HepG2 (cell line): Measurements from ENCODE around the gene PLAGL2. TPM values are rescaled to one million over a fixed set of nuclear protein-coding genes. Genes with fewer than 3 reads are reported as not detected.

Experiments used
- ATAC-seq: fragments of 200-7000 bp; cut with Tn5 transposase; 3 replicates; pipeline ENCODE4 v1.9.1; 2020; ENCODE audit warnings: mild to moderate bottlenecking, moderate library complexity
- BruUV-seq: library from RNA; stranded (reverse); fragments of 400-500 nt; replicated peaks from 2 replicates; lab custom pipeline; 2021; lab: Mats Ljungman, UMichigan
- CTCF ChIA-PET: fragments of 300-600 bp; formaldehyde crosslinking; extraction: SDS; loops from one replicate; lab custom pipeline; 2021; ENCODE audit warnings: low total read pairs, inconsistent platforms, low intra/inter-chr PET ratio; lab: Yijun Ruan, JAX
- POLR2A ChIA-PET: fragments of 350-600 bp; sonication (Branson Sonifier 250); formaldehyde crosslinking; loops from one replicate; lab custom pipeline; 2020; ENCODE audit warnings: antibody characterized with exemption, inconsistent platforms; lab: Yijun Ruan, JAX
- DNase-seq: peaks from one replicate; pipeline ENCODE4 v3.0.0-alpha.2; 2015; ENCODE audit warnings: low spot score
- FAIRE-seq: peaks from 3 replicates; lab custom pipeline; 2011; peaks lifted over from hg19 to GRCh38; lab: Jason Lieb, UNC
- H2AFZ ChIP-seq: one replicate; pipeline ENCODE4 v1.6.1; 2011; ENCODE audit warnings: low read length, inconsistent platforms
- H3K27ac ChIP-seq: fragments of 300-600 bp; 3 replicates; pipeline ENCODE4 v1.8.0; 2011; ENCODE audit warnings: mixed run types, mild to moderate bottlenecking, mixed read lengths, low read length, inconsistent platforms; ENCODE audit not compliant: insufficient read depth; ENCODE audit errors: extremely low read length
- H3K27me3 ChIP-seq, 2 experiments: fragments of 200-600 bp in 1 of 2; 2 replicates in 1 of 2; 3 replicates in 1 of 2; pipeline versions ENCODE4 v1.6.0 to v1.8.0; 2011; ENCODE audit warnings: low read length in 2 of 2, mild to moderate bottlenecking in 2 of 2, moderate library complexity in 2 of 2, inconsistent platforms in 1 of 2; ENCODE audit not compliant: insufficient read depth in 2 of 2, control insufficient read depth in 1 of 2
- H3K36me3 ChIP-seq, 2 experiments: fragments of 200-600 bp in 1 of 2; replicated peaks in 1 of 2; 2 replicates in 1 of 2; 3 replicates in 1 of 2; pipeline versions ENCODE4 v1.5.1 to v1.8.0; 2011; ENCODE audit warnings: low read length in 2 of 2, inconsistent platforms in 1 of 2; ENCODE audit not compliant: insufficient read depth in 2 of 2, control insufficient read depth in 1 of 2
- H3K4me1 ChIP-seq: 2 replicates; pipeline ENCODE4 v1.5.1; 2012; ENCODE audit warnings: low read length, inconsistent platforms; ENCODE audit not compliant: insufficient read depth
- H3K4me2 ChIP-seq: 2 replicates; pipeline ENCODE4 v1.6.0; 2011; ENCODE audit warnings: low read depth, low read length, inconsistent platforms
- H3K4me3 ChIP-seq, 3 experiments: fragments of 200-600 bp in 1 of 3; sonication (generic), shearing (Covaris generic) in 1 of 3; replicated peaks in 1 of 3; 2 replicates each; pipeline ENCODE4 v1.5.1; 2011 to 2016; ENCODE audit warnings: low read length in 3 of 3, inconsistent platforms in 2 of 3, low read depth in 2 of 3, mild to moderate bottlenecking in 2 of 3, control low read depth in 1 of 3, mixed read lengths in 1 of 3; ENCODE audit not compliant: insufficient read depth in 1 of 3
- H3K79me2 ChIP-seq: one replicate; pipeline ENCODE4 v1.6.1; 2011; ENCODE audit warnings: low read length, inconsistent platforms; ENCODE audit not compliant: insufficient read depth
- H3K9ac ChIP-seq: 2 replicates; pipeline ENCODE4 v1.6.0; 2011; ENCODE audit warnings: mild to moderate bottlenecking, low read depth, low read length, inconsistent platforms; ENCODE audit not compliant: insufficient read depth
- H3K9me3 ChIP-seq: 2 replicates; pipeline ENCODE4 v1.5.1; 2012; ENCODE audit warnings: mild to moderate bottlenecking, low read length
- H4K20me1 ChIP-seq: 2 replicates; pipeline ENCODE4 v1.6.0; 2011; ENCODE audit warnings: inconsistent platforms, mild to moderate bottlenecking, low read length, moderate library complexity; ENCODE audit not compliant: insufficient read depth
- BCL6 ChIP-seq: IDR thresholded peaks from 2 replicates; pipeline ENCODE4 v1.6.1; 2016; ENCODE audit warnings: missing genetic modification reagents, missing compliant biosample characterization
- CENPT ChIP-seq: sonication (generic); formaldehyde crosslinking; IDR thresholded peaks from 2 replicates; pipeline ENCODE4 v1.8.0; 2022; ENCODE audit warnings: low read depth, mild to moderate bottlenecking, moderate library complexity, missing genetic modification reagents
- MEIS1 ChIP-seq: sonication (generic); formaldehyde crosslinking; IDR thresholded peaks from 2 replicates; pipeline ENCODE4 v1.9.0; 2021; ENCODE audit warnings: mild to moderate bottlenecking, missing genetic modification reagents, moderate library complexity, borderline replicate concordance
- PAX8 ChIP-seq: sonication (generic); formaldehyde crosslinking; IDR thresholded peaks from 2 replicates; pipeline ENCODE4 v1.8.0; 2022; ENCODE audit warnings: mild to moderate bottlenecking, missing genetic modification reagents, borderline replicate concordance
- RBM39 ChIP-seq: fragments of 200-400 bp; formaldehyde crosslinking; IDR thresholded peaks from one replicate; pipeline ENCODE4 v1.6.1; 2018; ENCODE audit warnings: antibody characterized with exemption, mild to moderate bottlenecking, low read depth, low read length; ENCODE audit not compliant: poor library complexity, severe bottlenecking
- TCF7 ChIP-seq: sonication (generic); IDR thresholded peaks from 2 replicates; pipeline ENCODE4 v1.6.1; 2016; ENCODE audit warnings: antibody characterized with exemption, low read depth
- ZFYVE20 ChIP-seq: sonication (generic); formaldehyde crosslinking; IDR thresholded peaks from 2 replicates; pipeline ENCODE4 v1.8.0; 2023; ENCODE audit warnings: low read depth, mild to moderate bottlenecking, moderate library complexity, missing genetic modification reagents, borderline replicate concordance
- ZNF235 ChIP-seq: sonication (generic); formaldehyde crosslinking; IDR thresholded peaks from 2 replicates; pipeline ENCODE4 v1.8.1; 2023; ENCODE audit warnings: mild to moderate bottlenecking, missing genetic modification reagents, borderline replicate concordance
- ZNF337 ChIP-seq: sonication (generic); formaldehyde crosslinking; IDR thresholded peaks from 2 replicates; pipeline ENCODE4 v1.5.1; 2020; ENCODE audit warnings: missing genetic modification reagents, low read depth, mild to moderate bottlenecking, borderline replicate concordance
- ZNF496 ChIP-seq: sonication (generic); formaldehyde crosslinking; IDR thresholded peaks from 2 replicates; pipeline ENCODE4 v1.8.1; 2023; ENCODE audit warnings: mild to moderate bottlenecking, moderate library complexity, missing genetic modification reagents; ENCODE audit not compliant: insufficient replicate concordance
- ZNF639 ChIP-seq: conservative IDR thresholded peaks from 2 replicates; pipeline ENCODE4 v1.6.1; 2018; ENCODE audit warnings: missing genetic modification reagents
- ZNF703 ChIP-seq: sonication (generic); formaldehyde crosslinking; IDR thresholded peaks from 2 replicates; pipeline ENCODE4 v1.5.1; 2020; ENCODE audit warnings: missing genetic modification reagents, mild to moderate bottlenecking, moderate library complexity, borderline replicate concordance
- WGBS: methylation state at CpG from one replicate; pipeline ENCODE4 v1.1.6; 2017; ENCODE audit warnings: low lambda C conversion rate; 5-methylcytosine and 5-hydroxymethylcytosine counted together
- in situ Hi-C: cut with HindIII; loops from 2 replicates; pipeline ENCODE4 v1.10.0; 2017; ENCODE audit warnings: low pct_unique_long_range_greater_than_20kb; ENCODE audit not compliant: extremely low pct_ligation_motif_present
- intact Hi-C: fragments of 100-400 bp; cut with micrococcal nuclease; formaldehyde crosslinking; loops from one replicate; pipeline ENCODE4 v1.10.0; 2022; ENCODE audit not compliant: unreplicated experiment
- polyA plus RNA-seq, 8 experiments: library from polyadenylated mRNA; depleted of rRNA in 3 of 8; stranded (reverse) in 7 of 8; unstranded in 1 of 8; fragments of >200 nt; fragmentation: Illumina TruSeq in 4 of 8; extraction: Trizol in 4 of 8; gene quantifications; 2 replicates each; pipeline versions ENCODE4 v1.2.1 to v1.2.3, GENCODE V29; 2011 to 2016; ENCODE audit warnings: low read depth in 4 of 8, missing spikeins in 1 of 8, mixed read lengths in 1 of 8; ENCODE audit not compliant: insufficient read depth in 1 of 8
- total RNA-seq, 5 experiments: library from RNA; depleted of rRNA; stranded (reverse); fragments of >200 nt; fragmentation: Illumina TruSeq; extraction: Trizol; gene quantifications; 2 replicates each; pipeline ENCODE4 v1.2.3, GENCODE V29; 2016; ENCODE audit warnings: low read depth in 1 of 5

PLAGL2 gene
- total and polyA plus RNA-seq, 2 of the 13 experiments (the other 11 are each of a cell fraction or from before 2014, with no cell fraction given), result 15.2 to 15.3 TPM

GRCh38 chr20:32229251-32229747 lies 21.8 kb upstream of the PLAGL2 start:
- H3K36me3 ChIP-seq, result peaks cover 39 to 72% of the 10 kb centered on the region in 2 experiments
- ATAC-seq, result no peak
- no peak for TF ChIP-seq ZNF235 (CRISPR knock-in tag)
- TF ChIP-seq TCF7, result no peak
- no peak for TF ChIP-seq ZNF639 (CRISPR knock-in tag)
- TF ChIP-seq ZFYVE20 (CRISPR knock-in tag), result no peak
- TF ChIP-seq ZNF496 (CRISPR knock-in tag), result no peak
- no peak for TF ChIP-seq ZNF337 (CRISPR knock-in tag)
- TF ChIP-seq RBM39, result no peak
- TF ChIP-seq CENPT (CRISPR knock-in tag), result no peak
- TF ChIP-seq PAX8 (CRISPR knock-in tag), result no peak
- TF ChIP-seq ZNF703 (CRISPR knock-in tag), result no peak
- no peak for TF ChIP-seq BCL6 (CRISPR knock-in tag)
- TF ChIP-seq MEIS1 (CRISPR knock-in tag), result no peak
- TF ChIP-seq, all 625 proteins: peak for 0
- no peak for DNase-seq
- Histone ChIP-seq H3K27me3 (no peaks in the 10 kb centered on the region), H3K9ac (no peak overlapping the region), H3K9me3 (no peaks in the 10 kb centered on the region), H3K27ac (no peak overlapping the region), H3K4me3 (no peak overlapping the region), H3K4me2 (no peak overlapping the region), H3K4me1 (peaks cover 9% of the 10 kb centered on the region; the same call in 1 of the 2 replicates), H4K20me1 (no peaks in the 10 kb centered on the region), H2AFZ (no peak overlapping the region), H3K79me2 (no peaks in the 10 kb centered on the region)
- CTCF ChIA-PET, result no interaction called here
- BruUV-seq, result no TSS peak
- WGBS, result 96% methylated on average over 5 of the region's 5 CpGs
- no peak for FAIRE-seq
- intact Hi-C loops (no loop called here), in situ Hi-C loops (no loop called here)
- POLR2A ChIA-PET, result no interaction called here
